Panc1 (cell line): Measurements from ENCODE around the gene OTOP3. TPM values are rescaled to one million over a fixed set of nuclear protein-coding genes. Genes with fewer than 3 reads are reported as not detected.

ENCODE experiments used
- ATAC-seq: fragments of 200-7000 bp; cut with Tn5 transposase; 2 replicates; pipeline ENCODE4 v1.9.1; 2020; ENCODE audit warnings: mild to moderate bottlenecking, moderate library complexity
- BruUV-seq: library from RNA; stranded (reverse); fragments of 400-500 nt; replicated peaks from 2 replicates; lab custom pipeline; 2021; lab: Mats Ljungman, UMichigan
- CTCF ChIA-PET: fragments of 300-600 bp; sonication (Branson Sonifier 250); formaldehyde crosslinking; loops from one replicate; lab custom pipeline; 2022; ENCODE audit warnings: antibody characterized with exemption; lab: Charles Lee
- POLR2A ChIA-PET: fragments of 300-600 bp; sonication (Branson Sonifier 250); formaldehyde crosslinking; loops from one replicate; lab custom pipeline; 2022; ENCODE audit warnings: antibody characterized with exemption; lab: Charles Lee
- DNase-seq: peaks from one replicate; pipeline ENCODE4 v3.0.0-alpha.2; 2010; ENCODE audit warnings: low read depth, low spot score
- H3K27ac ChIP-seq: 2 replicates; pipeline ENCODE4 v1.5.1; 2011; ENCODE audit warnings: mild to moderate bottlenecking, low read length, inconsistent platforms
- H3K27me3 ChIP-seq: fragments of 200-500 bp; sonication (Bioruptor generic); 2 replicates; pipeline ENCODE4 v1.6.0; 2014; ENCODE audit warnings: low read length, inconsistent platforms; ENCODE audit not compliant: control insufficient read depth, insufficient read depth
- H3K36me3 ChIP-seq: fragments of 200-500 bp; sonication (Bioruptor generic); 2 replicates; pipeline ENCODE4 v1.5.1; 2014; ENCODE audit warnings: inconsistent platforms, mild to moderate bottlenecking, low read length, moderate library complexity; ENCODE audit not compliant: control insufficient read depth, insufficient read depth
- H3K4me1 ChIP-seq: 2 replicates; pipeline ENCODE4 v1.5.1; 2011; ENCODE audit warnings: inconsistent platforms, mild to moderate bottlenecking, low read length, moderate library complexity; ENCODE audit not compliant: control insufficient read depth, insufficient read depth
- H3K4me3 ChIP-seq, 2 experiments: 2 replicates each; pipeline ENCODE4 v1.5.1; 2011 to 2012; ENCODE audit warnings: low read depth in 2 of 2, low read length in 2 of 2, mild to moderate bottlenecking in 2 of 2, inconsistent platforms in 1 of 2, moderate library complexity in 1 of 2
- H3K9me3 ChIP-seq: fragments of 200-500 bp; sonication (Bioruptor generic); 2 replicates; pipeline ENCODE4 v1.5.1; 2014; ENCODE audit warnings: low read depth, mild to moderate bottlenecking, inconsistent platforms, low read length, moderate library complexity; ENCODE audit not compliant: control insufficient read depth, insufficient read depth
- CTCF ChIP-seq: fragments of 450-650 bp; IDR thresholded peaks from 2 replicates; pipeline ENCODE4 v1.5.1; 2017; ENCODE audit warnings: mild to moderate bottlenecking
- POLR2AphosphoS5 ChIP-seq: IDR thresholded peaks from 2 replicates; pipeline ENCODE4 v1.6.1; 2012; ENCODE audit warnings: mild to moderate bottlenecking, low read depth, low read length, moderate library complexity
- REST ChIP-seq, 2 experiments: IDR thresholded peaks; 2 replicates each; pipeline ENCODE4 v1.6.1; 2011 to 2012; ENCODE audit warnings: low read depth in 2 of 2, control low read depth in 1 of 2, low read length in 1 of 2, mild to moderate bottlenecking in 1 of 2, moderate library complexity in 1 of 2; ENCODE audit not compliant: insufficient read depth in 1 of 2
- SIN3A ChIP-seq: IDR thresholded peaks from 2 replicates; pipeline ENCODE4 v1.6.1; 2012; ENCODE audit warnings: low read depth, mild to moderate bottlenecking, low read length, moderate library complexity, borderline replicate concordance; ENCODE audit not compliant: insufficient read depth
- TCF7L2 ChIP-seq: IDR thresholded peaks from 2 replicates; pipeline ENCODE4 v1.6.1; 2011; ENCODE audit warnings: mild to moderate bottlenecking, low read depth, low read length, inconsistent platforms
- in situ Hi-C: cut with HindIII; loops from 2 replicates; pipeline ENCODE4 v1.10.0; 2016; ENCODE audit warnings: low sequenced_read_pairs, low pct_unique_long_range_greater_than_20kb
- intact Hi-C: fragments of 100-400 bp; cut with micrococcal nuclease; formaldehyde crosslinking; loops from one replicate; pipeline ENCODE4 v1.10.0; 2022; ENCODE audit not compliant: unreplicated experiment
- total RNA-seq: library from RNA; stranded (reverse); gene quantifications from one replicate; pipeline ENCODE4 v1.2.1, GENCODE V29; 2021; ENCODE audit not compliant: unreplicated experiment

OTOP3 gene
- total RNA-seq, 1 experiment from 2014 or later, result not detected

- no TSS peak for BruUV-seq
- TF ChIP-seq TCF7L2, result no peak
- TF ChIP-seq REST (IDR thresholded peaks at IDR 0.05; ENCODE audit: insufficient read depth in 1 of 2, low read depth in 2 of 2, low read length in 1 of 2), result no peak
- no peak for TF ChIP-seq POLR2AphosphoS5
- no peak for TF ChIP-seq SIN3A
- TF ChIP-seq CTCF, result no peak
- ATAC-seq (no peak), DNase-seq (no peak)
- in situ Hi-C loops (no loop called here), intact Hi-C loops (no loop called here)
- H3K4me3 ChIP-seq, result no peak overlapping the region
- no peaks in the 10 kb centered on the region for H3K27me3 ChIP-seq
- ChIA-PET CTCF (no interaction called here), POLR2A (no interaction called here)
- no peak overlapping the region for H3K27ac ChIP-seq
- H3K4me1 ChIP-seq, result no peaks in the 10 kb centered on the region
- no peaks in the 10 kb centered on the region for H3K36me3 ChIP-seq
- H3K9me3 ChIP-seq, result no peaks in the 10 kb centered on the region
These were observed 19.4 kb upstream of the OTOP3 start for GRCh38 chr17:74916136-74916850.

- no peak for ATAC-seq
These were observed 18.9 kb upstream of the OTOP3 start for GRCh38 chr17:74916851-74917199.

More at GRCh38 chr17:74916851-74917199, 18.9 kb upstream of the OTOP3 start:
- Histone ChIP-seq H3K36me3 (no peaks in the 10 kb centered on the region), H3K27me3 (no peaks in the 10 kb centered on the region), H3K4me1 (no peaks in the 10 kb centered on the region), H3K27ac (no peak overlapping the region), H3K9me3 (no peaks in the 10 kb centered on the region), H3K4me3 (no peak overlapping the region)
- TF ChIP-seq SIN3A (no peak), TCF7L2 (no peak), REST (IDR thresholded peaks at IDR 0.05; ENCODE audit: insufficient read depth in 1 of 2, low read depth in 2 of 2, low read length in 1 of 2) (no peak), CTCF (no peak), POLR2AphosphoS5 (no peak)
- no peak for DNase-seq
- no TSS peak for BruUV-seq
- POLR2A ChIA-PET, result no interaction called here
- CTCF ChIA-PET, result no interaction called here
- in situ Hi-C loops, result no loop called here
- intact Hi-C loops, result no loop called here
